AG04450 (cell line): ENCODE results near the gene ROPN1L. TPM values are rescaled to one million over a fixed set of nuclear protein-coding genes. Genes with fewer than 3 reads are reported as not detected.

Experiments used
- CTCF ChIA-PET: fragments of 300-600, 350-600 bp; formaldehyde crosslinking; extraction: SDS; loops from one replicate; lab custom pipeline; 2022; ENCODE audit warnings: antibody characterized with exemption, inconsistent platforms; lab: Charles Lee
- POLR2A ChIA-PET: fragments of 350-600 bp; formaldehyde crosslinking; extraction: SDS; loops from one replicate; lab custom pipeline; 2021; ENCODE audit warnings: antibody characterized with exemption, inconsistent platforms; lab: Yijun Ruan, JAX
- DNase-seq: peaks from one replicate; pipeline ENCODE4 v3.0.0-alpha.2; 2011; ENCODE audit warnings: low read depth, low spot score
- H3K27ac ChIP-seq: one replicate; pipeline ENCODE4 v1.5.1; 2012; ENCODE audit warnings: low read depth, low read length, control low read depth
- H3K27me3 ChIP-seq: one replicate; pipeline ENCODE4 v1.6.0; 2012; ENCODE audit warnings: low read length; ENCODE audit not compliant: control insufficient read depth, insufficient read depth
- H3K4me3 ChIP-seq: 2 replicates; pipeline ENCODE4 v1.5.1; 2011; ENCODE audit warnings: mild to moderate bottlenecking, low read depth, low read length, control low read depth
- H3K9me3 ChIP-seq: 2 replicates; pipeline ENCODE4 v1.5.1; 2012; ENCODE audit warnings: low read length; ENCODE audit not compliant: control insufficient read depth, insufficient read depth
- CTCF ChIP-seq: IDR thresholded peaks from 2 replicates; pipeline ENCODE4 v1.5.1; 2011; ENCODE audit warnings: low read depth, low read length, control low read depth, inconsistent platforms
- polyA plus RNA-seq: library from polyadenylated mRNA; depleted of rRNA; stranded (reverse); fragments of >200 nt; gene quantifications from 2 replicates; pipeline ENCODE4 v1.2.3, GENCODE V29; 2011

The ROPN1L gene
- polyA plus RNA-seq, 1 experiment: 0.24 TPM

- CTCF ChIA-PET: interaction anchor here (1.7 kb wide), 1 partner anchor 137 kb away, joined by 11 read pairs; no protein-coding TSS in a partner anchor
- POLR2A ChIA-PET: no interaction called here
- peak overlapping the region; percentile 40 for H3K27ac ChIP-seq
- TF ChIP-seq CTCF: no peak
- no peak overlapping the region for H3K4me3 ChIP-seq
- no peaks in the 10 kb centered on the region for H3K27me3 ChIP-seq
- DNase-seq: no peak
- no peaks in the 10 kb centered on the region for H3K9me3 ChIP-seq
These were observed 21.2 kb upstream of the ROPN1L start for GRCh38 chr5:10420468-10420867.

GRCh38 chr5:10420932-10421331 is 20.7 kb upstream of the ROPN1L start:
- TF ChIP-seq CTCF: no peak
- no peak overlapping the region for H3K27ac ChIP-seq
- H3K9me3 ChIP-seq: no peaks in the 10 kb centered on the region
- POLR2A ChIA-PET: no interaction called here
- no peak overlapping the region for H3K4me3 ChIP-seq
- no peak for DNase-seq
- CTCF ChIA-PET: interaction anchor here (1.5 kb wide), 1 partner anchor 206 kb away, joined by 4 read pairs; no protein-coding TSS in a partner anchor
- H3K27me3 ChIP-seq: no peaks in the 10 kb centered on the region

GRCh38 chr5:10421896-10422691 is 19.6 kb upstream of the ROPN1L start:
- ChIA-PET POLR2A (interaction anchor here (0.6 kb wide), 1 partner anchor 79 kb away, joined by 3 read pairs; no protein-coding TSS in a partner anchor), CTCF (interaction anchor here (0.6 to 5.8 kb wide), 6 partner anchors 64 to 1004 kb away, joined by 3 to 84 read pairs (median 6); no protein-coding TSS in a partner anchor)
- peak overlapping the region; percentile 80 for H3K27ac ChIP-seq

GRCh38 chr5:10423022-10423421 is 18.7 kb upstream of the ROPN1L start:
- no peak for TF ChIP-seq CTCF
- ChIA-PET CTCF (interaction anchor here (0.6 to 5.8 kb wide), 15 partner anchors 9 to 1365 kb away, joined by 3 to 84 read pairs (median 5); no protein-coding TSS in a partner anchor), POLR2A (no interaction called here)
- no peak overlapping the region for H3K4me3 ChIP-seq
- no peaks in the 10 kb centered on the region for H3K27me3 ChIP-seq
- no peak overlapping the region for H3K27ac ChIP-seq
- no peaks in the 10 kb centered on the region for H3K9me3 ChIP-seq
- no peak for DNase-seq

More at GRCh38 chr5:10421896-10422691, 19.6 kb upstream of the ROPN1L start:
- no peak for TF ChIP-seq CTCF
- no peaks in the 10 kb centered on the region for H3K9me3 ChIP-seq
- H3K4me3 ChIP-seq: no peak overlapping the region
- no peak for DNase-seq
- H3K27me3 ChIP-seq: no peaks in the 10 kb centered on the region
